ENCODE results near the gene FAM217A. TPM values are rescaled to one million over a fixed set of nuclear protein-coding genes. Genes with fewer than 3 reads are reported as not detected.

Gene FAM217A
- total and polyA plus RNA-seq, 10 of the 15 experiments (the other 5 are each of a cell fraction or from before 2014, with no cell fraction given) = 0.09 to 0.11 TPM; not detected in 8

- TF ChIP-seq MEF2B (IDR thresholded peaks at IDR 0.05; ENCODE audit: partially characterized antibody, poor library complexity, severe bottlenecking) = no peak
- no peak for TF ChIP-seq TCF3 (IDR thresholded peaks at IDR 0.05; ENCODE audit: borderline replicate concordance, insufficient read depth, low read depth, low read length)
- TF ChIP-seq MXI1 (IDR thresholded peaks at IDR 0.05; ENCODE audit: low read depth, low read length) = no peak
- no peak for TF ChIP-seq BMI1 (IDR thresholded peaks at IDR 0.05; ENCODE audit: borderline replicate concordance)
- no peak for TF ChIP-seq ASH2L (IDR thresholded peaks at IDR 0.05; ENCODE audit: borderline replicate concordance, low read depth)
- no peak for TF ChIP-seq ZNF207 (IDR thresholded peaks at IDR 0.05; ENCODE audit: borderline replicate concordance)
- TF ChIP-seq POLR2AphosphoS2 (IDR thresholded peaks at IDR 0.05; ENCODE audit: low read depth, low read length) = no peak
- no peak for TF ChIP-seq USF1 (IDR thresholded peaks at IDR 0.05; ENCODE audit: borderline replicate concordance, extremely low read length, insufficient read depth, low read depth, low read length)
- TF ChIP-seq TAF1 (IDR thresholded peaks at IDR 0.05; ENCODE audit: borderline replicate concordance, low read depth, low read length) = no peak
- TF ChIP-seq, protein P1, sequence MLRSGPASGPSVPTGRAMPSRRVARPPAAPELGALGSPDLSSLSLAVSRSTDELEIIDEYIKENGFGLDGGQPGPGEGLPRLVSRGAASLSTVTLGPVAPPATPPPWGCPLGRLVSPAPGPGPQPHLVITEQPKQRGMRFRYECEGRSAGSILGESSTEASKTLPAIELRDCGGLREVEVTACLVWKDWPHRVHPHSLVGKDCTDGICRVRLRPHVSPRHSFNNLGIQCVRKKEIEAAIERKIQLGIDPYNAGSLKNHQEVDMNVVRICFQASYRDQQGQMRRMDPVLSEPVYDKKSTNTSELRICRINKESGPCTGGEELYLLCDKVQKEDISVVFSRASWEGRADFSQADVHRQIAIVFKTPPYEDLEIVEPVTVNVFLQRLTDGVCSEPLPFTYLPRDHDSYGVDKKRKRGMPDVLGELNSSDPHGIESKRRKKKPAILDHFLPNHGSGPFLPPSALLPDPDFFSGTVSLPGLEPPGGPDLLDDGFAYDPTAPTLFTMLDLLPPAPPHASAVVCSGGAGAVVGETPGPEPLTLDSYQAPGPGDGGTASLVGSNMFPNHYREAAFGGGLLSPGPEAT (IDR thresholded peaks at IDR 0.05; ENCODE audit: low read depth) = no peak
These were observed 29.7 kb upstream of the FAM217A start (continued) for GRCh38 chr6:4108561-4109093.

GRCh38 chr6:4107873-4108272 lies 28.9 kb upstream of the FAM217A start:
- H3K79me2 ChIP-seq (ENCODE audit: control insufficient read depth, insufficient read depth, low read length) = no peaks in the 10 kb centered on the region
- DNase-seq (ENCODE audit: low read depth, low spot score) = no peak
- in situ Hi-C loops (cut with MboI) (no loop called here), intact Hi-C loops (cut with micrococcal nuclease; ENCODE audit: unreplicated experiment) (no loop called here)
- ATAC-seq = no peak
- FAIRE-seq = no peak
- no peaks in the 10 kb centered on the region for H3K4me1 ChIP-seq (ENCODE audit: control insufficient read depth, insufficient read depth, low read length)
- H3K27me3 ChIP-seq (replicated peaks in 1 of 2; ENCODE audit: control insufficient read depth in 2 of 2, insufficient read depth in 2 of 2, low read length in 1 of 2) = no peaks in the 10 kb centered on the region; a peak in 1 of 4 replicates
- ChIA-PET CTCF (no interaction called here), SMC1A (ENCODE audit: uncharacterized antibody, unreplicated experiment) (interaction anchor here (1.3 to 1.8 kb wide), 2 partner anchors 10 to 45 kb away, joined by 4 read pairs; no protein-coding TSS in a partner anchor), POLR2A (no interaction called here), RAD21 (ENCODE audit: unreplicated experiment) (no interaction called here)
- no peaks in the 10 kb centered on the region for H3K9me3 ChIP-seq (replicated peaks; ENCODE audit: control insufficient read depth, insufficient read depth, low read length)
- BruUV-seq (replicated peaks) = no TSS peak
- no peak overlapping the region for H3K4me2 ChIP-seq (ENCODE audit: control insufficient read depth, insufficient read depth)
- no peaks in the 10 kb centered on the region for H3K36me3 ChIP-seq (ENCODE audit: control insufficient read depth in 2 of 2, insufficient read depth in 2 of 2, low read length in 1 of 2)
- H2AFZ ChIP-seq (ENCODE audit: control insufficient read depth, low read depth, low read length) = no peak overlapping the region
- no peaks in the 10 kb centered on the region for H4K20me1 ChIP-seq (ENCODE audit: control insufficient read depth, insufficient read depth)
- TF ChIP-seq SRF (IDR thresholded peaks at IDR 0.05; ENCODE audit: low read depth in 2 of 2, low read length in 2 of 2) = no peak
- TF ChIP-seq, protein P2, sequence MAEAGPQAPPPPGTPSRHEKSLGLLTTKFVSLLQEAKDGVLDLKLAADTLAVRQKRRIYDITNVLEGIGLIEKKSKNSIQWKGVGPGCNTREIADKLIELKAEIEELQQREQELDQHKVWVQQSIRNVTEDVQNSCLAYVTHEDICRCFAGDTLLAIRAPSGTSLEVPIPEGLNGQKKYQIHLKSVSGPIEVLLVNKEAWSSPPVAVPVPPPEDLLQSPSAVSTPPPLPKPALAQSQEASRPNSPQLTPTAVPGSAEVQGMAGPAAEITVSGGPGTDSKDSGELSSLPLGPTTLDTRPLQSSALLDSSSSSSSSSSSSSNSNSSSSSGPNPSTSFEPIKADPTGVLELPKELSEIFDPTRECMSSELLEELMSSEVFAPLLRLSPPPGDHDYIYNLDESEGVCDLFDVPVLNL (IDR thresholded peaks at IDR 0.05; ENCODE audit: low read depth, low read length) = no peak
- WGBS (ENCODE audit: insufficient coverage, insufficient replicate concordance, low lambda C conversion rate, missing lambda C conversion rate) = 59% methylated on average over 2 of the region's 2 CpGs
- H3K27ac ChIP-seq (ENCODE audit: control insufficient read depth, insufficient read depth) = no peak overlapping the region
- H3K4me3 ChIP-seq = no peak overlapping the region
- H3K9ac ChIP-seq (ENCODE audit: control insufficient read depth, insufficient read depth, low read length) = no peak overlapping the region

Measured in GM12878 (cell line).